ENCODE measurements around the gene ADAMTSL1. TPM values are rescaled to one million over a fixed set of nuclear protein-coding genes. Genes with fewer than 3 reads are reported as not detected.

ADAMTSL1 gene
- total RNA-seq, 8 experiments from 2014 or later, result 5.3 to 87.8 (median 11.5) TPM

- WGBS, 10 experiments, result 14 to 100% (median 66%) methylated on average over 1 to 3 of the region's 3 CpGs
- H3K27ac ChIP-seq, result peak overlapping the region; percentile 14 to 15
- no peak for ATAC-seq (replicated peaks in 6 of 8)
- in situ Hi-C loops (cut with MboI; ENCODE audit: low pct_unique_long_range_greater_than_20kb in 2 of 9, low sequenced_read_pairs in 9 of 9, unreplicated experiment in 9 of 9), result no loop called here
- H3K4me3 ChIP-seq, result peak overlapping the region in 4 of 5 donors; percentile 35 to 41 (median 37)
- peaks cover 23 to 37% of the 10 kb centered on the region in 2 donors for H3K4me1 ChIP-seq (replicated peaks in 1 of 2)
These were observed 1.5 kb upstream of the ADAMTSL1 start for GRCh38 chr9:18472435-18472834.

- H3K27ac ChIP-seq, result peak overlapping the region; percentile 14 to 15
- ATAC-seq (replicated peaks in 6 of 8), result peak in 1 of 8 experiments; percentile 17
- in situ Hi-C loops (cut with MboI; ENCODE audit: low pct_unique_long_range_greater_than_20kb in 2 of 9, low sequenced_read_pairs in 9 of 9, unreplicated experiment in 9 of 9), result no loop called here
- 0 to 61% (median 8%) methylated on average over 1 to 4 of the region's 4 CpGs; no CpG with 5 or more reads in 2 of the 10 experiments for WGBS, 10 experiments
- H3K4me1 ChIP-seq (replicated peaks in 1 of 2), result peaks cover 27 to 41% of the 10 kb centered on the region in 2 donors
- H3K4me3 ChIP-seq, result peak overlapping the region; percentile 0 to 41 (median 36)
These were observed 1.1 kb upstream of the ADAMTSL1 start for GRCh38 chr9:18472841-18473251.

- peak overlapping the region; percentile 35 to 41 (median 38) for H3K4me3 ChIP-seq
- peaks cover 40 to 55% of the 10 kb centered on the region in 2 donors for H3K4me1 ChIP-seq (replicated peaks in 1 of 2)
- in situ Hi-C loops (cut with MboI; ENCODE audit: low pct_unique_long_range_greater_than_20kb in 2 of 9, low sequenced_read_pairs in 9 of 9, unreplicated experiment in 9 of 9), result loop anchor here in 1 of 9 experiments (25.0 kb wide), 1 partner anchor 538 kb away; no protein-coding TSS in a partner anchor
- H3K27ac ChIP-seq, result no peak overlapping the region
- no peak for ATAC-seq (replicated peaks in 6 of 8)
- WGBS, 10 experiments, result 0 to 100% (median 38%) methylated on average over 1 to 4 of the region's 4 CpGs; no CpG with 5 or more reads in 1 of the 10 experiments
These were observed 830 bp downstream of the ADAMTSL1 start for GRCh38 chr9:18474783-18475182.

GRCh38 chr9:18477121-18477660 lies 3.2 kb downstream of the ADAMTSL1 start:
- H3K4me3 ChIP-seq, result peak overlapping the region in 2 of 5 donors; percentile 1 to 41
- 27 to 92% (median 44%) methylated on average over 2 to 5 of the region's 5 CpGs for WGBS, 10 experiments
- peaks cover 40 to 46% of the 10 kb centered on the region in 2 donors for H3K4me1 ChIP-seq (replicated peaks in 1 of 2)
- peak in 4 of 8 experiments; percentile 48 to 74 (median 60) for ATAC-seq (replicated peaks in 6 of 8)
- H3K27ac ChIP-seq, result peak overlapping the region in 1 of 2 donors; percentile 10
- in situ Hi-C loops (cut with MboI; ENCODE audit: low pct_unique_long_range_greater_than_20kb in 2 of 9, low sequenced_read_pairs in 9 of 9, unreplicated experiment in 9 of 9), result loop anchor here in 1 of 9 experiments (25.0 kb wide), 1 partner anchor 535 kb away; no protein-coding TSS in a partner anchor

- ATAC-seq (replicated peaks in 6 of 8), result peak in 1 of 8 experiments; percentile 13
- in situ Hi-C loops (cut with MboI; ENCODE audit: low pct_unique_long_range_greater_than_20kb in 2 of 9, low sequenced_read_pairs in 9 of 9, unreplicated experiment in 9 of 9), result loop anchor here in 1 of 9 experiments (25.0 kb wide), 1 partner anchor 535 kb away; no protein-coding TSS in a partner anchor
These were observed 3.8 kb downstream of the ADAMTSL1 start for GRCh38 chr9:18477719-18478118.

GRCh38 chr9:18478501-18479361 lies 4.8 kb downstream of the ADAMTSL1 start:
- peak in 2 of 8 experiments; percentile 49 to 64 for ATAC-seq (replicated peaks in 6 of 8)
- Histone ChIP-seq H3K4me1 (replicated peaks in 1 of 2) (peaks cover 32 to 42% of the 10 kb centered on the region in 2 donors), H3K27ac (no peak overlapping the region), H3K4me3 (no peak overlapping the region)
- in situ Hi-C loops (cut with MboI; ENCODE audit: low pct_unique_long_range_greater_than_20kb in 2 of 9, low sequenced_read_pairs in 9 of 9, unreplicated experiment in 9 of 9), result loop anchor here in 1 of 9 experiments (25.0 kb wide), 1 partner anchor 534 kb away; no protein-coding TSS in a partner anchor
- 5 to 88% (median 77%) methylated on average over 1 to 7 of the region's 7 CpGs for WGBS, 10 experiments

More at GRCh38 chr9:18477719-18478118, 3.8 kb downstream of the ADAMTSL1 start:
- Histone ChIP-seq H3K27ac (peak overlapping the region in 1 of 2 donors; percentile 10), H3K4me1 (replicated peaks in 1 of 2) (peaks cover 36 to 43% of the 10 kb centered on the region in 2 donors), H3K4me3 (no peak overlapping the region)

GRCh38 chr9:18479405-18479804 lies 5.5 kb downstream of the ADAMTSL1 start:
- 3 to 100% (median 90%) methylated on average over 2 to 3 of the region's 3 CpGs for WGBS, 10 experiments
- no peak overlapping the region for H3K27ac ChIP-seq
- in situ Hi-C loops (cut with MboI; ENCODE audit: low pct_unique_long_range_greater_than_20kb in 2 of 9, low sequenced_read_pairs in 9 of 9, unreplicated experiment in 9 of 9), result loop anchor here in 1 of 9 experiments (25.0 kb wide), 1 partner anchor 533 kb away; no protein-coding TSS in a partner anchor
- peaks cover 30 to 42% of the 10 kb centered on the region in 2 donors for H3K4me1 ChIP-seq (replicated peaks in 1 of 2)
- peak in 3 of 8 experiments; percentile 5 to 30 (median 8) for ATAC-seq (replicated peaks in 6 of 8)
- H3K4me3 ChIP-seq, result no peak overlapping the region

GRCh38 chr9:18480662-18481093 lies 6.7 kb downstream of the ADAMTSL1 start:
- ATAC-seq (replicated peaks in 6 of 8), result peak in 1 of 8 experiments; percentile 54
- 8 to 100% (median 73%) methylated on average over 1 to 3 of the region's 3 CpGs; no CpG with 5 or more reads in 1 of the 10 experiments for WGBS, 10 experiments
- in situ Hi-C loops (cut with MboI; ENCODE audit: low pct_unique_long_range_greater_than_20kb in 2 of 9, low sequenced_read_pairs in 9 of 9, unreplicated experiment in 9 of 9), result loop anchor here in 1 of 9 experiments (25.0 kb wide), 1 partner anchor 532 kb away; no protein-coding TSS in a partner anchor

GRCh38 chr9:18482371-18482770 lies 8.4 kb downstream of the ADAMTSL1 start:
- no peak for ATAC-seq (replicated peaks in 6 of 8)
- in situ Hi-C loops (cut with MboI; ENCODE audit: low pct_unique_long_range_greater_than_20kb in 2 of 9, low sequenced_read_pairs in 9 of 9, unreplicated experiment in 9 of 9), result loop anchor here in 1 of 9 experiments (25.0 kb wide), 1 partner anchor 530 kb away; no protein-coding TSS in a partner anchor
- Histone ChIP-seq H3K4me1 (replicated peaks in 1 of 2) (peaks cover 21% of the 10 kb centered on the region in 2 donors), H3K27ac (no peak overlapping the region), H3K4me3 (no peak overlapping the region)
- WGBS, 10 experiments, result 42 to 100% (median 90%) methylated on average over 1 to 2 of the region's 2 CpGs

More at GRCh38 chr9:18480662-18481093, 6.7 kb downstream of the ADAMTSL1 start:
- Histone ChIP-seq H3K4me3 (no peak overlapping the region), H3K27ac (no peak overlapping the region), H3K4me1 (replicated peaks in 1 of 2) (peaks cover 32 to 36% of the 10 kb centered on the region in 2 donors)

GRCh38 chr9:18485714-18486113 lies 11.8 kb downstream of the ADAMTSL1 start:
- peaks cover 10 to 19% of the 10 kb centered on the region in 2 donors for H3K4me1 ChIP-seq (replicated peaks in 1 of 2)
- H3K4me3 ChIP-seq, result no peak overlapping the region
- no peak overlapping the region for H3K27ac ChIP-seq
- WGBS, 10 experiments, result 71 to 83% (median 82%) methylated on average over 1 to 2 of the region's 2 CpGs; no CpG with 5 or more reads in 6 of the 10 experiments
- in situ Hi-C loops (cut with MboI; ENCODE audit: low pct_unique_long_range_greater_than_20kb in 2 of 9, low sequenced_read_pairs in 9 of 9, unreplicated experiment in 9 of 9), result loop anchor here in 1 of 9 experiments (25.0 kb wide), 1 partner anchor 527 kb away; no protein-coding TSS in a partner anchor
- ATAC-seq (replicated peaks in 6 of 8), result peak in 1 of 8 experiments; percentile 52

- in situ Hi-C loops (cut with MboI; ENCODE audit: low pct_unique_long_range_greater_than_20kb in 2 of 9, low sequenced_read_pairs in 9 of 9, unreplicated experiment in 9 of 9), result loop anchor here in 1 of 9 experiments (25.0 kb wide), 1 partner anchor 525 kb away; no protein-coding TSS in a partner anchor
- 22 to 100% (median 80%) methylated on average over 1 to 7 of the region's 7 CpGs for WGBS, 10 experiments
- Histone ChIP-seq H3K4me3 (no peak overlapping the region), H3K27ac (no peak overlapping the region), H3K4me1 (replicated peaks in 1 of 2) (peaks cover 23 to 36% of the 10 kb centered on the region in 2 donors)
- no peak for ATAC-seq (replicated peaks in 6 of 8)
These were observed 13.7 kb downstream of the ADAMTSL1 start for GRCh38 chr9:18487611-18488010.

- no peak for ATAC-seq (replicated peaks in 6 of 8)
- in situ Hi-C loops (cut with MboI; ENCODE audit: low pct_unique_long_range_greater_than_20kb in 2 of 9, low sequenced_read_pairs in 9 of 9, unreplicated experiment in 9 of 9), result loop anchor here in 1 of 9 experiments (25.0 kb wide), 1 partner anchor 523 kb away; no protein-coding TSS in a partner anchor
- H3K4me3 ChIP-seq, result no peak overlapping the region
- H3K27ac ChIP-seq, result no peak overlapping the region
- peaks cover 32 to 46% of the 10 kb centered on the region in 2 donors for H3K4me1 ChIP-seq (replicated peaks in 1 of 2)
- 68 to 100% (median 84%) methylated on average over 1 to 2 of the region's 2 CpGs; no CpG with 5 or more reads in 2 of the 10 experiments for WGBS, 10 experiments
These were observed 14.9 kb downstream of the ADAMTSL1 start for GRCh38 chr9:18488886-18489285.
